HepG2 (cell line): ENCODE measurements around the gene PPDPF.

Experiments used
- CTCF ChIP-seq: sonication (generic); formaldehyde crosslinking; IDR thresholded peaks from 2 replicates; pipeline ENCODE4 v1.5.0; 2020; ENCODE audit warnings: mild to moderate bottlenecking, missing genetic modification reagents, moderate library complexity
- EP300 ChIP-seq, 3 experiments: sonication (generic) in 1 of 3; formaldehyde crosslinking in 1 of 3; IDR thresholded peaks; 2 replicates each; pipeline versions ENCODE4 v1.5.1 to v1.6.1; 2011 to 2020; ENCODE audit warnings: low read depth in 2 of 3, low read length in 2 of 3, borderline replicate concordance in 1 of 3, improper control_type of control experiment in 1 of 3, mild to moderate bottlenecking in 1 of 3, missing genetic modification reagents in 1 of 3, moderate library complexity in 1 of 3
- FIP1L1 ChIP-seq: fragments of 200-400 bp; formaldehyde crosslinking; IDR thresholded peaks from 2 replicates; pipeline ENCODE4 v1.6.1; 2018; ENCODE audit warnings: low read depth, mild to moderate bottlenecking, low read length, moderate library complexity, borderline replicate concordance; ENCODE audit not compliant: insufficient read depth
- MXI1 ChIP-seq: IDR thresholded peaks from 3 replicates; pipeline ENCODE4 v1.6.1; 2012; ENCODE audit warnings: low read depth, low read length, inconsistent platforms, borderline replicate concordance
- MYNN ChIP-seq: sonication (generic); formaldehyde crosslinking; IDR thresholded peaks from 2 replicates; pipeline ENCODE4 v1.4.0; 2020; ENCODE audit warnings: mild to moderate bottlenecking, low read depth, missing genetic modification reagents
- ZBTB37 ChIP-seq: sonication (generic); formaldehyde crosslinking; IDR thresholded peaks from 2 replicates; pipeline ENCODE4 v1.4.0; 2020; ENCODE audit warnings: mild to moderate bottlenecking, missing genetic modification reagents
- ZNF350 ChIP-seq: sonication (generic); formaldehyde crosslinking; IDR thresholded peaks from 2 replicates; pipeline ENCODE4 v1.4.0; 2020; ENCODE audit warnings: mild to moderate bottlenecking, low read depth, missing genetic modification reagents, borderline replicate concordance

- no peak for TF ChIP-seq ZBTB37 (CRISPR knock-in tag)
- TF ChIP-seq CTCF (CRISPR knock-in tag), result no peak
- TF ChIP-seq MXI1, result no peak
- no peak for TF ChIP-seq ZNF350 (CRISPR knock-in tag)
- TF ChIP-seq MYNN (CRISPR knock-in tag), result no peak
- TF ChIP-seq FIP1L1, result no peak
- TF ChIP-seq EP300 (IDR thresholded peaks at IDR 0.05; ENCODE audit: low read depth in 2 of 2, low read length in 2 of 2), result no peak
- TF ChIP-seq EP300 (CRISPR knock-in tag; IDR thresholded peaks at IDR 0.05; ENCODE audit: borderline replicate concordance), result no peak
These were observed 30.5 kb downstream of the PPDPF start for GRCh38 chr20:63551068-63551467.
